K562 (cell line): ENCODE data around the gene TBL1XR1. TPM values are rescaled to one million over a fixed set of nuclear protein-coding genes. Genes with fewer than 3 reads are reported as not detected.

ENCODE experiments used
- ATAC-seq: fragments of 200-7000 bp; cut with Tn5 transposase; 3 replicates; pipeline ENCODE4 v1.9.1; 2020; ENCODE audit warnings: moderate library complexity
- BruUV-seq: library from RNA; stranded (reverse); fragments of 400-500 nt; replicated peaks from 2 replicates; lab custom pipeline; 2021; lab: Mats Ljungman, UMichigan
- CTCF ChIA-PET: fragments of 300-600 bp; formaldehyde crosslinking; extraction: SDS; loops from one replicate; lab custom pipeline; 2021; ENCODE audit warnings: low intra/inter-chr PET ratio; lab: Yijun Ruan, JAX
- POLR2A ChIA-PET: fragments of 300-600, 350-650 bp; sonication (Branson Sonifier 250); formaldehyde crosslinking; extraction: SDS; loops from one replicate; lab custom pipeline; 2021; ENCODE audit warnings: antibody characterized with exemption, inconsistent platforms; lab: Yijun Ruan, JAX
- DNase-seq, 4 experiments: peaks; one replicate each; pipeline versions ENCODE4 v3.0.0 to v3.0.0-alpha.2; 2011 to 2018; ENCODE audit warnings: low spot score in 3 of 4, mixed read lengths in 3 of 4; ENCODE audit errors: extremely low read depth in 1 of 4
- FAIRE-seq: peaks from 2 replicates; lab custom pipeline; 2011; peaks lifted over from hg19 to GRCh38; lab: Jason Lieb, UNC
- H2AFZ ChIP-seq: 2 replicates; pipeline ENCODE4 v1.6.0; 2011; ENCODE audit warnings: low read depth, low read length, control low read depth, inconsistent platforms
- H3K27ac ChIP-seq: fragments of 200-600 bp; 3 replicates; pipeline ENCODE4 v1.8.0; 2011; ENCODE audit warnings: low read depth, mild to moderate bottlenecking, control low read depth, inconsistent platforms, low read length, moderate library complexity, mixed read lengths; ENCODE audit errors: extremely low read depth
- H3K27me3 ChIP-seq, 2 experiments: fragments of 300-600 bp in 1 of 2; 2 replicates in 1 of 2; 3 replicates in 1 of 2; pipeline versions ENCODE4 v1.6.0 to v1.8.0; 2011; ENCODE audit warnings: inconsistent platforms in 2 of 2, low read length in 2 of 2, mild to moderate bottlenecking in 1 of 2, mixed read lengths in 1 of 2, moderate library complexity in 1 of 2; ENCODE audit not compliant: control insufficient read depth in 2 of 2, insufficient read depth in 2 of 2
- H3K36me3 ChIP-seq: fragments of 300-600 bp; 3 replicates; pipeline ENCODE4 v1.8.0; 2011; ENCODE audit warnings: mild to moderate bottlenecking, low read length, inconsistent platforms; ENCODE audit not compliant: control insufficient read depth, insufficient read depth
- H3K4me1 ChIP-seq, 2 experiments: fragments of 200-600 bp in 1 of 2; replicated peaks in 1 of 2; 2 replicates in 1 of 2; 3 replicates in 1 of 2; pipeline versions ENCODE4 v1.5.1 to v1.8.0; 2011; ENCODE audit warnings: inconsistent platforms in 2 of 2, low read length in 2 of 2, mild to moderate bottlenecking in 1 of 2, mixed read lengths in 1 of 2, moderate library complexity in 1 of 2; ENCODE audit not compliant: control insufficient read depth in 2 of 2, insufficient read depth in 2 of 2
- H3K4me2 ChIP-seq: 2 replicates; pipeline ENCODE4 v1.6.1; 2011; ENCODE audit warnings: low read length, control low read depth, inconsistent platforms, mixed read lengths; ENCODE audit not compliant: insufficient read depth
- H3K4me3 ChIP-seq: fragments of 200-600 bp; sonication (generic), shearing (Covaris generic); 2 replicates; pipeline ENCODE4 v1.5.1; 2016; ENCODE audit warnings: control low read depth, inconsistent platforms
- H3K79me2 ChIP-seq: fragments of 200-600 bp; 3 replicates; pipeline ENCODE4 v1.8.0; 2011; ENCODE audit warnings: low read length, inconsistent platforms; ENCODE audit not compliant: control insufficient read depth, insufficient read depth
- H3K9ac ChIP-seq, 2 experiments: 2 replicates each; pipeline versions ENCODE4 v1.6.0 to v1.6.1; 2011; ENCODE audit warnings: low read depth in 2 of 2, low read length in 2 of 2, control low read depth in 1 of 2, inconsistent platforms in 1 of 2, mild to moderate bottlenecking in 1 of 2, mixed read lengths in 1 of 2; ENCODE audit not compliant: insufficient read depth in 1 of 2
- H3K9me1 ChIP-seq: one replicate; pipeline ENCODE4 v1.6.0; 2011; ENCODE audit warnings: inconsistent platforms, mild to moderate bottlenecking, low read length, moderate library complexity; ENCODE audit not compliant: control insufficient read depth, insufficient read depth
- H3K9me3 ChIP-seq: replicated peaks from 2 replicates; pipeline ENCODE4 v1.5.1; 2011; ENCODE audit warnings: low read depth, low read length, inconsistent platforms; ENCODE audit not compliant: control insufficient read depth, insufficient read depth
- H4K20me1 ChIP-seq: replicated peaks from 2 replicates; pipeline ENCODE4 v1.6.1; 2011; ENCODE audit warnings: low read length, inconsistent platforms, mixed read lengths; ENCODE audit not compliant: control insufficient read depth, insufficient read depth
- CCAR2 ChIP-seq: fragments of 200-400 bp; formaldehyde crosslinking; IDR thresholded peaks from 2 replicates; pipeline ENCODE4 v1.6.1; 2017; ENCODE audit warnings: mild to moderate bottlenecking, low read depth, low read length
- TBP ChIP-seq: optimal IDR thresholded peaks from 2 replicates; pipeline ENCODE3; 2011; ENCODE audit warnings: low read depth, low read length, improper control_type of control experiment
- WGBS: fragments of 100-300 bp; shearing (Covaris generic); methylation state at CpG from one replicate; pipeline ENCODE4 v1.1.6; 2016; ENCODE audit warnings: low coverage, mixed read lengths; ENCODE audit not compliant: insufficient coverage; ENCODE audit errors: missing lambda C conversion rate; 5-methylcytosine and 5-hydroxymethylcytosine counted together
- in situ Hi-C: fragments of 300-500 bp; cut with MboI; formaldehyde crosslinking; loops from 4 replicates; pipeline ENCODE4 v1.15.0; 2018; ENCODE audit warnings: inconsistent platforms, mixed read lengths
- intact Hi-C: fragments of 100-400 bp; cut with micrococcal nuclease; formaldehyde crosslinking; loops from 2 replicates; pipeline ENCODE4 v1.14.2; 2022
- polyA plus RNA-seq, 8 experiments: library from polyadenylated mRNA; depleted of rRNA in 4 of 8; stranded (reverse) in 5 of 8; unstranded in 3 of 8; fragments of >200 nt; fragmentation: Nextera tagmentation in 2 of 8; fragmentation: Illumina TruSeq in 1 of 8; extraction: Ambion mirVana in 2 of 8; extraction: Trizol in 1 of 8; gene quantifications; 2 replicates each; pipeline versions ENCODE4 v1.2.1 to v1.2.3, GENCODE V29; 2011 to 2014; ENCODE audit warnings: inconsistent platforms in 1 of 8, missing spikeins in 1 of 8
- total RNA-seq, 7 experiments: library from RNA; depleted of rRNA in 6 of 7; stranded (reverse); fragments of >200 nt in 6 of 7; fragmentation: Illumina TruSeq in 2 of 7; extraction: Trizol in 2 of 7; gene quantifications; 2 replicates each; pipeline versions ENCODE4 v1.2.1 to v1.2.3, GENCODE V29; 2011 to 2021; ENCODE audit warnings: low replicate concordance in 1 of 7

The TBL1XR1 gene
- total and polyA plus RNA-seq, 9 of the 15 experiments (the other 6 are each of a cell fraction or from before 2014, with no cell fraction given), result 19.6 to 171 (median 83.3) TPM

- FAIRE-seq (no peak), DNase-seq (no peak), ATAC-seq (no peak)
- Histone ChIP-seq H2AFZ (peak overlapping the region; percentile 92), H3K9me1 (no peaks in the 10 kb centered on the region), H3K27me3 (no peaks in the 10 kb centered on the region), H3K36me3 (0 out of 3 replicates have a peak, but pooled peaks cover 5% of the 10 kb centered on the region), H3K27ac (peak overlapping the region; percentile 98), H3K9me3 (no peaks in the 10 kb centered on the region; the same call in 1 of the 2 replicates), H3K4me3 (no peak overlapping the region), H3K4me1 (peaks cover 4 to 15% of the 10 kb centered on the region in 2 experiments), H3K9ac (peak overlapping the region in 1 of 2 experiments; percentile 96; a peak in 2 of 4 replicates), H4K20me1 (no peaks in the 10 kb centered on the region), H3K79me2 (peaks cover 28% of the 10 kb centered on the region), H3K4me2 (peak overlapping the region; percentile 86)
- BruUV-seq, result no TSS peak
- POLR2A ChIA-PET, result interaction anchor here (0.5 to 1.5 kb wide), 6 partner anchors 14 to 1202 kb away, joined by 3 to 7 read pairs (median 3); no protein-coding TSS in a partner anchor
- intact Hi-C loops (loop anchor here (5.0 to 10.0 kb wide), 2 partner anchors 83 to 276 kb away; no protein-coding TSS in a partner anchor), in situ Hi-C loops (loop anchor here (5.0 to 10.0 kb wide), 2 partner anchors 144 to 163 kb away; no protein-coding TSS in a partner anchor)
- CTCF ChIA-PET, result no interaction called here
- WGBS, result 23% methylated on average over 6 of the region's 6 CpGs
- TF ChIP-seq CCAR2, result no peak
- peak; percentile 0 for TF ChIP-seq TBP
Measured at GRCh38 chr3:177199206-177199760, 2.0 kb upstream of the TBL1XR1 start.
